GM12892 (cell line): ENCODE results near the gene TBX2.

Source experiments
- POLR2A ChIP-seq: IDR thresholded peaks from 2 replicates; pipeline ENCODE4 v1.6.1; 2011; ENCODE audit warnings: low read depth, low read length, control low read depth
- POLR2AphosphoS5 ChIP-seq: IDR thresholded peaks from 2 replicates; pipeline ENCODE4 v1.6.1; 2011; ENCODE audit warnings: low read depth, low read length, control low read depth
- TAF1 ChIP-seq: IDR thresholded peaks from 2 replicates; pipeline ENCODE4 v1.6.1; 2011; ENCODE audit warnings: low read depth, mild to moderate bottlenecking, control low read depth, low read length, borderline replicate concordance

- TF ChIP-seq POLR2A, result no peak
- no peak for TF ChIP-seq POLR2AphosphoS5
- TF ChIP-seq TAF1, result no peak
Measured at GRCh38 chr17:61412860-61413660, 13.4 kb downstream of the TBX2 start.
